ENCODE results near the gene KDM1A. TPM values are rescaled to one million over a fixed set of nuclear protein-coding genes. Genes with fewer than 3 reads are reported as not detected.
"Not testable (repeated sequence)": the region's sequence is repeated elsewhere in the genome, so short reads cannot be mapped to it uniquely, and the experiment has no call there.

Gene KDM1A
- polyA plus RNA-seq, 2 of the 4 experiments (the other 2 are of a cell fraction), result 66.4 to 80.3 TPM

GRCh38 chr1:23008901-23009300 is 10.4 kb upstream of the KDM1A start:
- CTCF ChIA-PET, result no interaction called here
- no peaks in the 10 kb centered on the region for H3K9me3 ChIP-seq
- no peak overlapping the region for H3K4me2 ChIP-seq
- POLR2A ChIA-PET, result interaction anchor here (2.2 kb wide), 1 partner anchor 10 kb away, joined by 8 read pairs; the partner anchor contains the start of gene KDM1A
- 90% methylated on average over 2 of the region's 2 CpGs for WGBS (ENCODE audit: missing lambda C conversion rate)
- H3K27ac ChIP-seq, result no peak overlapping the region; a peak in 1 of 6 replicates
- no peak overlapping the region for H3K4me3 ChIP-seq
- FAIRE-seq, result no peak
- H3K4me1 ChIP-seq, result peaks cover 15% of the 10 kb centered on the region
- no peak for TF ChIP-seq HEYL (CRISPR knock-in tag; IDR thresholded peaks at IDR 0.05)
- no peak for DNase-seq (ENCODE audit: low read depth in 1 of 2, low spot score in 1 of 2)
- ATAC-seq, result no peak

GRCh38 chr1:23010025-23010424 is 9.2 kb upstream of the KDM1A start:
- not testable (repeated sequence) for H3K4me3 ChIP-seq; ATAC-seq; DNase-seq (ENCODE audit: low read depth in 1 of 2, low spot score in 1 of 2); H3K9me3 ChIP-seq; FAIRE-seq
- H3K27ac ChIP-seq, result peak overlapping the region; percentile 77 to 81; a peak in 5 of 6 replicates
- ChIA-PET CTCF (interaction anchor here (1.3 kb wide), 1 partner anchor 174 kb away, joined by 3 read pairs; no protein-coding TSS in a partner anchor), POLR2A (interaction anchor here (2.2 kb wide), 1 partner anchor 9 kb away, joined by 8 read pairs; the partner anchor contains the start of gene KDM1A)
- H3K4me2 ChIP-seq, result peak overlapping the region; percentile 43; the same call in 1 of the 3 replicates
- 96% methylated on average over 8 of the region's 8 CpGs for WGBS (ENCODE audit: missing lambda C conversion rate)
- peaks cover 15% of the 10 kb centered on the region for H3K4me1 ChIP-seq

GRCh38 chr1:23013657-23014056 is 5.6 kb upstream of the KDM1A start:
- ATAC-seq, result peak in 1 of 2 experiments; percentile 46; a peak in 2 of 6 replicates
- Histone ChIP-seq H3K4me1 (peaks cover 15% of the 10 kb centered on the region), H3K4me3 (no peak overlapping the region), H3K9me3 (no peaks in the 10 kb centered on the region), H3K4me2 (no peak overlapping the region), H3K27ac (no peak overlapping the region)
- CTCF ChIA-PET, result interaction anchor here (0.6 to 1.0 kb wide), 2 partner anchors 37 to 82 kb away, joined by 3 read pairs; no protein-coding TSS in a partner anchor
- no peak for TF ChIP-seq ATOH8 (CRISPR knock-in tag; IDR thresholded peaks at IDR 0.05; ENCODE audit: low read depth)
- no peak for TF ChIP-seq MAX (IDR thresholded peaks at IDR 0.05)
- TF ChIP-seq FOSL2 (IDR thresholded peaks at IDR 0.05), result no peak
- no peak for TF ChIP-seq FOSL2 (CRISPR knock-in tag; IDR thresholded peaks at IDR 0.05)
- peak in 1 of 2 experiments; percentile 22 for DNase-seq (ENCODE audit: low read depth in 1 of 2, low spot score in 1 of 2)
- WGBS (ENCODE audit: missing lambda C conversion rate), result 68% methylated on average over 3 of the region's 3 CpGs
- POLR2A ChIA-PET, result no interaction called here
- FAIRE-seq, result no peak

- no peak for FAIRE-seq
- CTCF ChIA-PET, result interaction anchor here (1.0 to 1.7 kb wide), 2 partner anchors 42 kb away, joined by 4 to 6 read pairs; no protein-coding TSS in a partner anchor
Measured at GRCh38 chr1:23018661-23019093, 591 bp upstream of the KDM1A start.

GRCh38 chr1:23019863-23020625 is 776 bp downstream of the KDM1A start:
- Histone ChIP-seq H3K9me3 (0 out of 3 replicates have a peak, but pooled peaks cover 2% of the 10 kb centered on the region), H3K4me3 (peak overlapping the region; percentile 75), H3K27ac (peak overlapping the region; percentile 92 to 97), H3K4me2 (peak overlapping the region; percentile 98), H3K4me1 (no peaks in the 10 kb centered on the region; the same call in 2 of the 3 replicates)
- TF ChIP-seq PBX3 (IDR thresholded peaks at IDR 0.05) (no peak), RCOR1 (IDR thresholded peaks at IDR 0.05; ENCODE audit: low read depth, low read length) (no peak), HOXA7 (CRISPR knock-in tag; IDR thresholded peaks at IDR 0.05) (no peak), FOSB (CRISPR knock-in tag; IDR thresholded peaks at IDR 0.05) (no peak), BHLHE40 (IDR thresholded peaks at IDR 0.05; ENCODE audit: low read depth, low read length) (no peak), CTCF (IDR thresholded peaks at IDR 0.05) (no peak), USF2 (IDR thresholded peaks at IDR 0.05) (no peak), ELK1 (IDR thresholded peaks at IDR 0.05; ENCODE audit: low read depth, low read length) (no peak)
- FAIRE-seq (no peak), DNase-seq (ENCODE audit: low read depth in 1 of 2, low spot score in 1 of 2) (peak; percentile 8 to 41), ATAC-seq (peak; percentile 48 to 50; a peak in 5 of 6 replicates)
- whole genome bisulfite sequencing (ENCODE audit: missing lambda C conversion rate), result under 1% methylated on average over 11 of the region's 42 CpGs
- CTCF ChIA-PET, result no interaction called here
- POLR2A ChIA-PET, result interaction anchor here (0.7 to 1.5 kb wide), 2 partner anchors 10 to 325 kb away, joined by 3 to 8 read pairs; no protein-coding TSS in a partner anchor

More at GRCh38 chr1:23018661-23019093, 591 bp upstream of the KDM1A start:
- POLR2A ChIA-PET, result interaction anchor here (0.5 to 1.5 kb wide), 2 partner anchors 9 to 163 kb away, joined by 3 to 8 read pairs; no protein-coding TSS in a partner anchor
- Histone ChIP-seq H3K4me3 (peak overlapping the region; percentile 75), H3K27ac (peak overlapping the region; percentile 92 to 97), H3K9me3 (0 out of 3 replicates have a peak, but pooled peaks cover 2% of the 10 kb centered on the region), H3K4me2 (peak overlapping the region; percentile 91), H3K4me1 (no peaks in the 10 kb centered on the region; the same call in 2 of the 3 replicates)
- peak in 1 of 2 experiments; percentile 25; a peak in 3 of 6 replicates for ATAC-seq
- DNase-seq (ENCODE audit: low read depth in 1 of 2, low spot score in 1 of 2), result peak in 1 of 2 experiments; percentile 16
- 36% methylated on average over 10 of the region's 10 CpGs for WGBS (ENCODE audit: missing lambda C conversion rate)
- peak; percentile 14; the same call in 1 of the 2 replicates for TF ChIP-seq PHF8 (IDR thresholded peaks at IDR 0.05; ENCODE audit: borderline replicate concordance, low read depth)
- TF ChIP-seq MAFK (IDR thresholded peaks at IDR 0.05; ENCODE audit: partially characterized antibody), result no peak

Measured in A549 (cell line).